HEK293T (cell line): ENCODE results near the gene IBA57.

Experiments
- CTCF ChIA-PET: fragments of 350-600 bp; formaldehyde crosslinking; extraction: SDS; loops from one replicate; lab custom pipeline; 2021; ENCODE audit warnings: antibody characterized with exemption, inconsistent platforms; lab: Yijun Ruan, JAX
- POLR2A ChIA-PET: fragments of 350-600 bp; formaldehyde crosslinking; extraction: SDS; loops from one replicate; lab custom pipeline; 2020; ENCODE audit warnings: antibody characterized with exemption, inconsistent platforms; lab: Yijun Ruan, JAX
- DNase-seq: peaks from one replicate; pipeline ENCODE4 v3.0.0; 2012; ENCODE audit warnings: mixed read lengths; ENCODE audit errors: extremely low spot score
- ARNT ChIP-seq: fragments of 450-650 bp; IDR thresholded peaks from 2 replicates; pipeline ENCODE4 v1.6.1; 2017; ENCODE audit warnings: mild to moderate bottlenecking
- BHLHE40 ChIP-seq: fragments of 450-650 bp; IDR thresholded peaks from 2 replicates; pipeline ENCODE4 v1.6.1; 2016; ENCODE audit warnings: mild to moderate bottlenecking, moderate library complexity, borderline replicate concordance
- CTBP1 ChIP-seq: fragments of 450-650 bp; IDR thresholded peaks from 2 replicates; pipeline ENCODE4 v1.6.1; 2016; ENCODE audit warnings: borderline replicate concordance
- ELF4 ChIP-seq: fragments of 450-650 bp; IDR thresholded peaks from 2 replicates; pipeline ENCODE4 v1.6.1; 2017; ENCODE audit warnings: antibody characterized with exemption
- FOXA1 ChIP-seq: fragments of 450-650 bp; IDR thresholded peaks from 2 replicates; pipeline ENCODE4 v1.6.1; 2016; ENCODE audit warnings: mild to moderate bottlenecking
- FOXK2 ChIP-seq: fragments of 450-650 bp; IDR thresholded peaks from 2 replicates; pipeline ENCODE4 v1.6.1; 2016; ENCODE audit warnings: mild to moderate bottlenecking
- FOXM1 ChIP-seq: fragments of 450-650 bp; IDR thresholded peaks from 2 replicates; pipeline ENCODE4 v1.6.1; 2017; ENCODE audit warnings: mild to moderate bottlenecking, borderline replicate concordance
- HDGF ChIP-seq: fragments of 450-650 bp; IDR thresholded peaks from 2 replicates; pipeline ENCODE4 v1.6.1; 2017; ENCODE audit warnings: antibody characterized with exemption, borderline replicate concordance
- L3MBTL2 ChIP-seq: fragments of 450-650 bp; conservative IDR thresholded peaks from 2 replicates; pipeline ENCODE4 v1.6.1; 2016; ENCODE audit warnings: mild to moderate bottlenecking
- LEF1 ChIP-seq: fragments of 450-650 bp; IDR thresholded peaks from 2 replicates; pipeline ENCODE4 v1.6.1; 2017; ENCODE audit warnings: mild to moderate bottlenecking, borderline replicate concordance
- NFRKB ChIP-seq: fragments of 450-650 bp; IDR thresholded peaks from 2 replicates; pipeline ENCODE4 v1.6.1; 2016; ENCODE audit warnings: mild to moderate bottlenecking, moderate library complexity
- SP1 ChIP-seq: fragments of 450-650 bp; IDR thresholded peaks from 2 replicates; pipeline ENCODE4 v1.6.1; 2017
- SUZ12 ChIP-seq: fragments of 450-650 bp; IDR thresholded peaks from 2 replicates; pipeline ENCODE4 v1.6.1; 2016; ENCODE audit warnings: mild to moderate bottlenecking
- TARDBP ChIP-seq: fragments of 450-650 bp; IDR thresholded peaks from 2 replicates; pipeline ENCODE4 v1.6.1; 2016
- ZNF384 ChIP-seq: fragments of 450-650 bp; IDR thresholded peaks from 2 replicates; pipeline ENCODE4 v1.6.1; 2016
- TF ChIP-seq, protein P1 (sequence below): fragments of 450-650 bp; IDR thresholded peaks from 2 replicates; pipeline ENCODE4 v1.6.1; 2016

The IBA57 gene

DNA sequence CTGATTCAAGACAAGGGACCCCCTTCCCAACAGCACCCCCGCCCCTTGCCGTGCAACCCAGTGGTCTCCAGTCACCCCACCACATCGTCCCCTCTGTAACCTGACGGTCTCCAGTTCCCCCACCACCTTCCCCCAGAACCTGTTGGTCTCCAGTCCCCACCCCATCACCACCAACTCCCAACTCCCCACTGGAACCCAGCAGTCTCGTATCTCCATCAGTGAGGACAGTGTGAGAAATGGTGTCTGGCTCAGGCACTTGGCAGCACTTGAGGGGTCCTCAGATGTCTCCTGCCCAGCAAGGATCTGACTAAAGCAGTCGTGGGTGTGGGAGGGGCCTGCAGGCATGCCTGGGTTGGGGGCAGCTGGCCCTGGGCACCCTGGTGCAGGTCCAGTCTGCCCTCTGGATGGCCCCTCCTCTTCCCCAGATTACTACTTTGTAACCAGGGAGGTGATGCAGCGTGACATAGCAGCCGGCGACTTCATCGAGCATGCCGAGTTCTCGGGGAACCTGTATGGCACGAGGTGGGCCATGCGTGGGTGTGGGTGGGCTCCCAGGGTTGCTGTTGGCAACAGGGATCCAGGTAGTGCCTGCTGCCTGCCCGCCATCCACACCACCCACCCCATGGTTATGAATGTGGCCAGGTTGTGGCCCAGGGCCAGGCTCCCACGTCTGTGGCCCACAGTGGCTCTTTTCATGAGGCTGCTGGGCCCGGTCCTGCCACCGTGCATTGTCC, 19.0 kb upstream of the IBA57 start:
- TF ChIP-seq SP1 (no peak), SUZ12 (no peak), FOXK2 (no peak), NFRKB (no peak), FOXA1 (no peak), CTBP1 (no peak), LEF1 (no peak), ELF4 (no peak), FOXM1 (no peak), ZNF384 (no peak), BHLHE40 (no peak), L3MBTL2 (no peak), ARNT (no peak), TARDBP (no peak), HDGF (no peak)
- TF ChIP-seq, protein P1, sequence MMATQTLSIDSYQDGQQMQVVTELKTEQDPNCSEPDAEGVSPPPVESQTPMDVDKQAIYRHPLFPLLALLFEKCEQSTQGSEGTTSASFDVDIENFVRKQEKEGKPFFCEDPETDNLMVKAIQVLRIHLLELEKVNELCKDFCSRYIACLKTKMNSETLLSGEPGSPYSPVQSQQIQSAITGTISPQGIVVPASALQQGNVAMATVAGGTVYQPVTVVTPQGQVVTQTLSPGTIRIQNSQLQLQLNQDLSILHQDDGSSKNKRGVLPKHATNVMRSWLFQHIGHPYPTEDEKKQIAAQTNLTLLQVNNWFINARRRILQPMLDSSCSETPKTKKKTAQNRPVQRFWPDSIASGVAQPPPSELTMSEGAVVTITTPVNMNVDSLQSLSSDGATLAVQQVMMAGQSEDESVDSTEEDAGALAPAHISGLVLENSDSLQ: no peak
- CTCF ChIA-PET: no interaction called here
- POLR2A ChIA-PET: interaction anchor here (0.6 kb wide), 1 partner anchor 34 kb away, joined by 3 read pairs; no protein-coding TSS in a partner anchor

DNA sequence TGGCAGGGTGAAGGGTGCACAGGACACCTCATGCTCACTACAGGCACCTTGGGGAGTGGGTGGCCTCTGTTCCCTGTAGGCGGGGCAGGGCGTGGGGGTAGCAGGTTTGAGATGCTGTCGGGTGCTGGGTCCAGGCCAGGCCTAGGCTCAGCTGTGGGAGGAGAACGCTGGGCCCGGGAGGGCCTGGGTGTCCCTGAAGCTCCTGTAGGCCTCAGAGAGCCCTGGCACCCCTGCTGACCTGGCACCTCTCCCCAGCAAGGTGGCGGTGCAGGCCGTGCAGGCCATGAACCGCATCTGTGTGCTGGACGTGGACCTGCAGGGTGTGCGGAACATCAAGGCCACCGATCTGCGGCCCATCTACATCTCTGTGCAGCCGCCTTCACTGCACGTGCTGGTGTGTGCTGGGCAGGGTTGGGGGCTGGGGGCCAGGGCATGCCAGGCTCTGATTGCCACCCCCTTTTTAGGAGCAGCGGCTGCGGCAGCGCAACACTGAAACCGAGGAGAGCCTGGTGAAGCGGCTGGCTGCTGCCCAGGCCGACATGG, 18.4 kb upstream of the IBA57 start:
- no peak for TF ChIP-seq FOXM1
- TF ChIP-seq ARNT: no peak
- 0 out of 2 replicates have a peak, but pooled peaks have one; percentile 13 for TF ChIP-seq HDGF
- no peak for TF ChIP-seq CTBP1
- no peak for DNase-seq
- ChIA-PET POLR2A (no interaction called here), CTCF (no interaction called here)

More for the DNA sequence above, 19.0 kb upstream of the IBA57 start:
- DNase-seq: no peak

DNA sequence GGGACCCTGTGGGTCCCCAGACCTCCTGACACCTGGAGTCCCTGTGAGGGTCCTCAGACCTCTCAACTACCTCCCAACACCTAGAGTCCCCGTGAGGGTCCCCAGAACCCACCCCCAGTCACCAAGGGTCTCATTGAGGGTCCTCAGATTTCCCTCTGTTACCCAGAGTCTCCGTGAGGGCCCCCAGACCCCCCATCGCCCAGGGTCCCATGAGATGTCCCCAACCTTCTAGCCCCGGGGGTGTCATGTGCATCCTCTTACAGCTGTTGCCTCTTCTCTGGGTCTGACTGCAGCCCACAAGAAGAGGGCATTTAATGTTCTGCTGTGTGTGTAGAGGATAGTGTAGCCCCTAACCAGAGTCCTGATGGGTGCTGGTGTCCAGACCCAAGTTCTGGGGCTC, 17.8 kb upstream of the IBA57 start:
- CTCF ChIA-PET: no interaction called here
- TF ChIP-seq SP1: no peak
- TF ChIP-seq, protein P1: no peak
- no peak for TF ChIP-seq ELF4
- no peak for TF ChIP-seq FOXA1
- no peak for TF ChIP-seq HDGF
- DNase-seq: no peak
- POLR2A ChIA-PET: interaction anchor here (7.2 kb wide), 1 partner anchor 17 kb away, joined by 55 read pairs; the partner anchor contains the start of gene IBA57

DNA sequence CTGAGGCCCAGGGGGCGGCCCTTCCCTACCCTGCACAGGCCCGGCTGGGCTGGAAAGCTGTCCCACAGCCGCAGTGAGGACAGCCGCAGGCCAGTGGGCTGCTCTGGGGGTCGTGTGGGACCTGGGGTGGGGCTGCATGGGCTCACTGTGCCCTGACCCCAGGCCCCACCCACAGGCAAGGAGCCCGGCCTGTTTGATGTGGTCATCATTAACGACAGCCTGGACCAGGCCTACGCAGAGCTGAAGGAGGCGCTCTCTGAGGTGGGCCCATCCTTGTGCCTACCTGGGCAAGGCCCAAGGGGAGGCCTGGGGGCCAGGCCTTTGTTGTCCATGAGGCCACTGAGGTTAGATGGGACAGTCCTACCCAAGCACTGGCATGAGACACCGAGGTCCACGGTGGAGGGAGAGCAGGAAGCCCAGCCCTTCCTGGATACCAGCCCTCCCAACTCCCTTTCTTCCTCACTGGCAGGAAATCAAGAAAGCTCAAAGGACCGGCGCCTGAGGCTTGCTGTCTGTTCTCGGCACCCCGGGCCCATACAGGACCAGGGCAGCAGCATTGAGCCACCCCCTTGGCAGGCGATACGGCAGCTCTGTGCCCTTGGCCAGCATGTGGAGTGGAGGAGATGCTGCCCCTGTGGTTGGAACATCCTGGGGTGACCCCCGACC, 17.3 kb upstream of the IBA57 start:
- TF ChIP-seq NFRKB (no peak), ZNF384 (no peak), ELF4 (no peak), L3MBTL2 (no peak), TARDBP (no peak), FOXK2 (no peak), LEF1 (no peak), SP1 (no peak), SUZ12 (no peak), BHLHE40 (no peak), FOXM1 (no peak), FOXA1 (no peak), CTBP1 (no peak), ARNT (no peak)
- TF ChIP-seq, protein P1: no peak
- POLR2A ChIA-PET: interaction anchor here (0.9 to 7.2 kb wide), 2 partner anchors 8 to 16 kb away, joined by 4 to 55 read pairs; partner anchors contain the start of genes GUK1 and IBA57
- DNase-seq: no peak
- CTCF ChIA-PET: no interaction called here

DNA sequence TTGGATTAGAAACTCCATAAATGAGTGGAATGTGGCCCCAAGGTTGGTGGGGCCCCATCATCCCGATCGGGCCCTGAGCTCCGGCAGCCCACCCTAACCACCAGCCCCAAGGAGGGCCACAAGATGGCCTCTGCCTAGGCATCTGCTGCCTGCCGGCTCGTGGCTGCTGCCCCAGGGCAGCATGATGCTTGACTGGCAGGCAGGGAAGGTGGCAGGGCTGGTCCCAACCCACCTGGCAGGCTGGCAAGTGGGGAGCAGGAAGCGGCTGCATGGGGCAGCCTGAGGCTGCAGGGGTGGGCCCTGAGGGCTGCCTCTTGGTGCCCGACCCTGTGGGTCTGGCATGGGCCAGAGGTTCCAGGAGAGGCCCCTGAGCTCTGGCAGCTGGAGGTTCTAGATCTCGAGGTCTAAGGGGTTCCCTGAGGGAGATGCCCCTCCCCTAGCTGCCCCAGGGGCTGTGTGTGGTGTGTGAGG, 16.6 kb upstream of the IBA57 start:
- CTCF ChIA-PET: no interaction called here
- DNase-seq: no peak
- TF ChIP-seq ARNT (no peak), TARDBP (no peak), ZNF384 (no peak), NFRKB (no peak), BHLHE40 (no peak), LEF1 (no peak), L3MBTL2 (no peak), SP1 (no peak), HDGF (no peak), SUZ12 (no peak), ELF4 (no peak), FOXM1 (no peak), FOXK2 (no peak)
- TF ChIP-seq, protein P1: no peak
- POLR2A ChIA-PET: interaction anchor here (0.9 to 7.2 kb wide), 2 partner anchors 8 to 16 kb away, joined by 4 to 55 read pairs; partner anchors contain the start of genes GUK1 and IBA57
